Esophagus muscularis mucosa (tissue), 4 donors: Measurements from ENCODE around the gene DACH2. TPM values are rescaled to one million over a fixed set of nuclear protein-coding genes. Genes with fewer than 3 reads are reported as not detected.

ENCODE experiments used
- DNase-seq: peaks from one replicate; pipeline ENCODE4 v3.0.0-alpha.2; 2017; ENCODE audit errors: extremely low spot score
- H3K27ac ChIP-seq, 4 donors: fragments of 200-600 bp; sonication (generic); replicated peaks in 1 of 4; 1 replicate in 3 of 4; 2 replicates in 1 of 4; pipeline ENCODE4 v1.5.1; 2016 to 2019; ENCODE audit warnings: mild to moderate bottlenecking in 1 of 4
- H3K27me3 ChIP-seq, 4 donors: fragments of 200-600 bp; sonication (generic); one replicate each; pipeline versions ENCODE4 v1.5.1 to v1.6.0; 2016 to 2019
- H3K36me3 ChIP-seq, 4 donors: fragments of 200-600 bp; sonication (generic); one replicate each; pipeline ENCODE4 v1.5.1; 2016 to 2019
- H3K4me1 ChIP-seq, 4 donors: fragments of 200-600 bp; sonication (generic); one replicate each; pipeline ENCODE4 v1.5.1; 2016 to 2019
- H3K4me3 ChIP-seq, 4 donors: fragments of 200-600 bp; sonication (generic); 1 replicate in 2 of 4; 2 replicates in 2 of 4; pipeline ENCODE4 v1.5.1; 2016 to 2019; ENCODE audit warnings: mild to moderate bottlenecking in 4 of 4, moderate library complexity in 1 of 4
- H3K9me3 ChIP-seq, 4 donors: fragments of 200-600 bp; sonication (generic); 1 replicate in 3 of 4; 2 replicates in 1 of 4; pipeline ENCODE4 v1.5.1; 2016 to 2019
- EP300 ChIP-seq: sonication (generic); formaldehyde crosslinking; IDR thresholded peaks from one replicate; pipeline ENCODE4 v1.6.1; 2017; ENCODE audit warnings: antibody characterized with exemption
- POLR2A ChIP-seq: fragments of 450-650 bp; IDR thresholded peaks from one replicate; pipeline ENCODE4 v1.6.1; 2017; ENCODE audit warnings: antibody characterized with exemption, moderate library complexity, mild to moderate bottlenecking, low read depth
- POLR2AphosphoS5 ChIP-seq, 2 donors: sonication (generic); formaldehyde crosslinking; IDR thresholded peaks; one replicate each; pipeline ENCODE4 v1.6.1; 2017; ENCODE audit warnings: antibody characterized with exemption in 2 of 2
- WGBS: methylation state at CpG from one replicate; pipeline ENCODE4 v1.1.5; 2018; 5-methylcytosine and 5-hydroxymethylcytosine counted together
- intact Hi-C: fragments of 100-400 bp; cut with DNase I; formaldehyde crosslinking; loops from one replicate; pipeline ENCODE4 v1.15.1; 2023
- total RNA-seq, 4 donors: library from RNA; depleted of rRNA; stranded (reverse); fragments of >200 nt; gene quantifications; one replicate each; pipeline versions ENCODE4 v1.1.0 to v1.2.1, GENCODE V29; 2016
- TF ChIP-seq, protein P1 (sequence below), 3 experiments: fragments of 200-600 bp in 2 of 3; fragments of 450-650 bp in 1 of 3; sonication (generic) in 2 of 3; IDR thresholded peaks; one replicate each; pipeline ENCODE4 v1.5.1; 2017 to 2019; ENCODE audit warnings: antibody characterized with exemption in 3 of 3, mild to moderate bottlenecking in 2 of 3, moderate library complexity in 1 of 3

The DACH2 gene
- total RNA-seq, 4 donors from 2014 or later: 0.39 TPM; not detected in 3

DNA sequence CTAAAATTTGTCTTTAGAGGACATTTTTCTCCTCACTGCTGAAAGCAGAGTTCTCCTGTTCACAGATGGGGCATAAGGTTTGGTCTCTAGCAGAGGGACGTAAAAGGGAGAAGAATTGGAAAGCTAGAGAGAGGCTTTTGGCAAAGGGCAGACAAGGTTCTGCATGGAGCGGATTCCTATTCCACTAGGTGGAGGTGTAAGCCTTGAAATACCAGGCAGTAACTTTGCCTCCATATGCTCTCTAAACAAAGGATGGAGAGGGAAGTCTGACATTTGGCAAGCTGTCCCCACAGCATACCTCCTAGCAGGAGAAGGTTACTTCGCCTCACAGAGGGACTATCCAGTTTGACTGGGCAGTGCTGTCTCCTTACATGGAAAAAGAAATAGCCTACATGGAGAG is 174.7 kb downstream of the DACH2 start:
- intact Hi-C loops: no loop called here
- WGBS: 88% methylated on average over 3 of the region's 3 CpGs
- H3K9me3 ChIP-seq: peaks cover 0 to 21% (median 0%) of the 10 kb centered on the region in 4 donors
- TF ChIP-seq POLR2A: no peak
- no peak for TF ChIP-seq POLR2AphosphoS5 (IDR thresholded peaks at IDR 0.05)
- TF ChIP-seq, protein P1, sequence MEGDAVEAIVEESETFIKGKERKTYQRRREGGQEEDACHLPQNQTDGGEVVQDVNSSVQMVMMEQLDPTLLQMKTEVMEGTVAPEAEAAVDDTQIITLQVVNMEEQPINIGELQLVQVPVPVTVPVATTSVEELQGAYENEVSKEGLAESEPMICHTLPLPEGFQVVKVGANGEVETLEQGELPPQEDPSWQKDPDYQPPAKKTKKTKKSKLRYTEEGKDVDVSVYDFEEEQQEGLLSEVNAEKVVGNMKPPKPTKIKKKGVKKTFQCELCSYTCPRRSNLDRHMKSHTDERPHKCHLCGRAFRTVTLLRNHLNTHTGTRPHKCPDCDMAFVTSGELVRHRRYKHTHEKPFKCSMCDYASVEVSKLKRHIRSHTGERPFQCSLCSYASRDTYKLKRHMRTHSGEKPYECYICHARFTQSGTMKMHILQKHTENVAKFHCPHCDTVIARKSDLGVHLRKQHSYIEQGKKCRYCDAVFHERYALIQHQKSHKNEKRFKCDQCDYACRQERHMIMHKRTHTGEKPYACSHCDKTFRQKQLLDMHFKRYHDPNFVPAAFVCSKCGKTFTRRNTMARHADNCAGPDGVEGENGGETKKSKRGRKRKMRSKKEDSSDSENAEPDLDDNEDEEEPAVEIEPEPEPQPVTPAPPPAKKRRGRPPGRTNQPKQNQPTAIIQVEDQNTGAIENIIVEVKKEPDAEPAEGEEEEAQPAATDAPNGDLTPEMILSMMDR (IDR thresholded peaks at IDR 0.05): no peak
- TF ChIP-seq EP300: no peak
- H3K27me3 ChIP-seq: no peaks in the 10 kb centered on the region
- H3K4me1 ChIP-seq: no peaks in the 10 kb centered on the region
- H3K4me3 ChIP-seq: no peak overlapping the region
- no peaks in the 10 kb centered on the region for H3K36me3 ChIP-seq
- no peak overlapping the region for H3K27ac ChIP-seq
- no peak for DNase-seq

DNA sequence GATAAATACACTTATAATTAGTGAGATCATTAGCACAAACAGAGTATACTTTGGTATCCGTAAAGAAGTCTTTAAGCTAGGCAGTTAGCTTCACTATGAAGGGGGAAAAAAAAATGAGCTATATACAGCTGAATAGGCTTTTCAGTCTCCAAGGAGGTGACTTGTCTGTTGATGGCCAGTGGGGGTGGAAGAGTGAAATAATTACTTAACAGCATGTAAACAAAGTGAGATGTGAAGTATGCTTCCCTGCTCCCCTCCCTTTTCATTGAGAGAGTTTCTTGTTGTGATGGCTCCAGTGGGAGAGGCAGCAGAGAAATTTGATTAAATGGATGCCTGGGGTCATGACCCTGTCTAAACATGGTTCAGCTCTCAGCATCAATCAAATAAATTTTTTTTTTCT is 180.9 kb downstream of the DACH2 start:
- TF ChIP-seq POLR2A (no peak), POLR2AphosphoS5 (IDR thresholded peaks at IDR 0.05) (no peak), EP300 (no peak)
- TF ChIP-seq, protein P1 (IDR thresholded peaks at IDR 0.05): no peak
- 76% methylated on average over 1 of the region's 1 CpG for WGBS
- Histone ChIP-seq H3K27ac (no peak overlapping the region), H3K4me3 (no peak overlapping the region), H3K36me3 (no peaks in the 10 kb centered on the region), H3K9me3 (no peaks in the 10 kb centered on the region), H3K27me3 (no peaks in the 10 kb centered on the region), H3K4me1 (no peaks in the 10 kb centered on the region)
- DNase-seq: no peak
- intact Hi-C loops: no loop called here

DNA sequence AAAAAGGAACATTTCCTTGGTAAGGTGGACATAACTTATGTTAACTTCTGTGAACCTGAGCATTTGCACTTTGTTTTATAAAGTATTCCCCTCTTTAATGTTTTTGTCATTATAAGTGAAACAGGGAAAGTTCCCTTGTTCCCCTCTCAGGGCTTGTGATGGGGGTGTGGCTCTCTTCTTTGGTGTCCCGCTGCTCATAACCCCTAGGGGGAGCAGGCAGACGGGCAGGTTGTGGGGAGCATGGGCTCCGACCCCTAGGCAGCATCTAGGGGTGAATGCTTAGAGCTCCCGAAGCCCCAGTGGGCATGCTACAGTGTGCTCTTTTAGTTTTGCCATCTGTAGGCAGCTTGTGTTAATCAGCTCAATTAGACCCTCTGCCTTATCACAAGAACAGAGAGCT is 200.4 kb downstream of the DACH2 start:
- H3K27me3 ChIP-seq: no peaks in the 10 kb centered on the region
- intact Hi-C loops: no loop called here
- no peak overlapping the region for H3K27ac ChIP-seq
- no peaks in the 10 kb centered on the region for H3K4me1 ChIP-seq
- 34% methylated on average over 4 of the region's 4 CpGs for WGBS
- no peaks in the 10 kb centered on the region for H3K9me3 ChIP-seq
- no peak for DNase-seq
- no peak overlapping the region for H3K4me3 ChIP-seq
- H3K36me3 ChIP-seq: no peaks in the 10 kb centered on the region
- TF ChIP-seq, protein P1 (IDR thresholded peaks at IDR 0.05): no peak
- TF ChIP-seq EP300: no peak

DNA sequence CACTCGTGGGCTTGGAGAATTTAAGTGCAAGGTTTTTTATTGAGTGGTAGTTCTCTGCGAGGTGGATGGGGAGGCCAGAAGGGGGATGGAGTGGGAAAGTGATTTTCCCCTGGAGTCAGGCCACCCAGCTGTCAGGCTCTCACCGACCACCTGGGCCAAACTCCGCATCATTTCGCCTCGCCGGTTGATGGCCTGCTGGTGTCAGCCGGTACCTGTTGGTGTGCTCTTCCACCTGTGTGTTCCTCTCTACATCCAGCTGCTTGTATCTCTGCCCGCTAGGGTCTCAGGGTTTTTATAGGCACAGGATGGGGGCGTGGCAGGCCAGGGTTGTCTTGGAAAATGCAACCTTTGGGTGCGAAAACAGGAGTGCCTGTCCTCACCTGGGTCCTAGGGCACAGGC is 200.9 kb downstream of the DACH2 start:
- no peaks in the 10 kb centered on the region for H3K36me3 ChIP-seq
- intact Hi-C loops: no loop called here
- TF ChIP-seq EP300 (no peak), POLR2A (no peak), POLR2AphosphoS5 (IDR thresholded peaks at IDR 0.05) (no peak)
- TF ChIP-seq, protein P1 (IDR thresholded peaks at IDR 0.05): no peak
- H3K27me3 ChIP-seq: no peaks in the 10 kb centered on the region
- H3K4me1 ChIP-seq: no peaks in the 10 kb centered on the region
- no peak for DNase-seq
- no peak overlapping the region for H3K4me3 ChIP-seq
- WGBS: 57% methylated on average over 11 of the region's 11 CpGs
- no peaks in the 10 kb centered on the region for H3K9me3 ChIP-seq
- no peak overlapping the region for H3K27ac ChIP-seq

DNA sequence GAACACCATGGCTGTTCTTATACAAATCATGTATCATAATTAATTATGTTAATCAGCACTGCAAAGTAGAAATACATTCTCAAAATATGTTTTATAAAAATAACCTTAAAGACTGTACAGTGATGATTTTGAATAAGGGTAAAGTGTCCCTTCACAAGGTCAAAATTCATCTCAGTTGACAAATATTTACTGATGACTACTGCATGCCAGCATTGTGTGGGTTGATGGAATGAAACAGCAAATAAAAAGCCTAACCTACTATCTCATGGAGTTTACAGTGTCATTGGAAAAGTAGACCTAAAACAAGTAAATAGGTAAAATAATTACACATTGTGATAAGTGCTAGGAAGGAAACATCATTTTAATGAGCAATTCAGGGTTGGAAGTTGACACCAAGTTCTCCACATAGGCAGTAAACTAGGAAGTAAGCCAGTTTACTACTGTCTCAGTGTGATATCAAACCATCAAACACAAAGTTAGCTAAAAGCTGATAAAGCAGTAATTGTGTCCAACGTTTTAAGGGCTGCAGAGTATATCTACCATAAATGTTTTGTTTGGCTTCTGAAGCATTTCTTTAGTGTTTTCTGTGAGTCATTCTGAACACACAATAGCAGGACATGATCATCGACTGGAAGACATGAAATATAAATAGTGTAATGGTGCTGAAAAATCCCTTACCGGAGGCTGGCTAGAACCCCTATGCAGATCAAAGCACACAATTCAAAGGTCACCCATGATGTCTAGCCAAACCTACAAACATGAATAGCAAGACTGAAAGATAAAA is 221.8 kb downstream of the DACH2 start:
- intact Hi-C loops: no loop called here
- no peak for DNase-seq
- Histone ChIP-seq H3K27ac (no peak overlapping the region), H3K36me3 (no peaks in the 10 kb centered on the region), H3K4me3 (no peak overlapping the region), H3K9me3 (no peaks in the 10 kb centered on the region), H3K27me3 (no peaks in the 10 kb centered on the region), H3K4me1 (no peaks in the 10 kb centered on the region)
- TF ChIP-seq POLR2A (no peak), POLR2AphosphoS5 (IDR thresholded peaks at IDR 0.05) (no peak), EP300 (no peak)
- TF ChIP-seq, protein P1 (IDR thresholded peaks at IDR 0.05): no peak
- WGBS: 33% methylated on average over 3 of the region's 3 CpGs
